Activated CD4-positive, alpha-beta memory T cell treated with anti-CD3 and anti-CD28 coated beads for 36 hours (primary cell): ENCODE results near the gene EYS. TPM values are rescaled to one million over a fixed set of nuclear protein-coding genes. Genes with fewer than 3 reads are reported as not detected.
"Not testable (repeated sequence)": the region's sequence is repeated elsewhere in the genome, so short reads cannot be mapped to it uniquely, and the experiment has no call there.

Experiments used
- CTCF ChIA-PET: fragments of 350-600 bp; sonication (Branson Sonifier 250); formaldehyde crosslinking; loops from one replicate; lab custom pipeline; 2021; ENCODE audit warnings: antibody characterized with exemption, inconsistent platforms; lab: Charles Lee
- POLR2A ChIA-PET: fragments of 350-600 bp; sonication (Branson Sonifier 250); formaldehyde crosslinking; loops from one replicate; lab custom pipeline; 2021; ENCODE audit warnings: antibody characterized with exemption; lab: Charles Lee
- DNase-seq: peaks from one replicate; pipeline ENCODE4 v3.0.0-alpha.2; 2020
- H3K27ac Mint-ChIP-seq: one replicate; pipeline ENCODE4 v1.8.0; 2021; ENCODE audit warnings: mixed read lengths
- H3K27me3 Mint-ChIP-seq: one replicate; pipeline ENCODE4 v1.8.0; 2021; ENCODE audit warnings: mixed read lengths
- H3K36me3 Mint-ChIP-seq: one replicate; pipeline ENCODE4 v1.8.0; 2021; ENCODE audit warnings: mixed read lengths
- H3K4me1 Mint-ChIP-seq: one replicate; pipeline ENCODE4 v1.8.0; 2021; ENCODE audit warnings: low read depth, mixed read lengths
- H3K4me3 Mint-ChIP-seq: one replicate; pipeline ENCODE4 v1.8.0; 2021; ENCODE audit warnings: mild to moderate bottlenecking, mixed read lengths
- H3K9me3 Mint-ChIP-seq: one replicate; pipeline ENCODE4 v1.8.0; 2021; ENCODE audit warnings: mixed read lengths
- intact Hi-C: fragments of 100-400 bp; cut with micrococcal nuclease; formaldehyde crosslinking; loops from one replicate; pipeline ENCODE4 v1.15.1; 2023
- total RNA-seq, 2 experiments: library from RNA; stranded (reverse); gene quantifications; one replicate each; pipeline ENCODE4 v1.2.3, GENCODE V29; 2021

Gene EYS
- total RNA-seq, 2 experiments from 2014 or later, result not detected

GRCh38 chr6:64486578-64487351 lies 1220.3 kb downstream of the EYS start:
- Mint-ChIP-seq H3K36me3 (no peaks in the 10 kb centered on the region), H3K27me3 (no peaks in the 10 kb centered on the region), H3K4me1 (no peaks in the 10 kb centered on the region), H3K27ac (no peak overlapping the region), H3K9me3 (no peaks in the 10 kb centered on the region), H3K4me3 (no peak overlapping the region)
- POLR2A ChIA-PET, result no interaction called here
- no peak for DNase-seq
- CTCF ChIA-PET, result no interaction called here
- intact Hi-C loops, result no loop called here

GRCh38 chr6:64483956-64484499 lies 1223.0 kb downstream of the EYS start:
- Mint-ChIP-seq H3K36me3 (no peaks in the 10 kb centered on the region), H3K9me3 (peaks cover 3% of the 10 kb centered on the region), H3K27me3 (no peaks in the 10 kb centered on the region), H3K4me1 (no peaks in the 10 kb centered on the region), H3K4me3 (no peak overlapping the region), H3K27ac (no peak overlapping the region)
- no peak for DNase-seq
- POLR2A ChIA-PET, result no interaction called here
- intact Hi-C loops, result no loop called here
- CTCF ChIA-PET, result no interaction called here

- ChIA-PET POLR2A (no interaction called here), CTCF (no interaction called here)
- H3K27ac Mint-ChIP-seq, result no peak overlapping the region
- no peak overlapping the region for H3K4me3 Mint-ChIP-seq
- DNase-seq, result no peak
- intact Hi-C loops, result no loop called here
- H3K27me3 Mint-ChIP-seq, result no peaks in the 10 kb centered on the region
- H3K9me3 Mint-ChIP-seq, result peaks cover 3% of the 10 kb centered on the region
- H3K36me3 Mint-ChIP-seq, result no peaks in the 10 kb centered on the region
- no peaks in the 10 kb centered on the region for H3K4me1 Mint-ChIP-seq
These were observed 1224.4 kb downstream of the EYS start for GRCh38 chr6:64482631-64483030.

- Mint-ChIP-seq H3K9me3 (peaks cover 9% of the 10 kb centered on the region), H3K36me3 (no peaks in the 10 kb centered on the region), H3K4me1 (no peaks in the 10 kb centered on the region), H3K27me3 (no peaks in the 10 kb centered on the region), H3K27ac (no peak overlapping the region), H3K4me3 (no peak overlapping the region)
- ChIA-PET CTCF (no interaction called here), POLR2A (no interaction called here)
- intact Hi-C loops, result no loop called here
- DNase-seq, result no peak
These were observed 1227.9 kb downstream of the EYS start for GRCh38 chr6:64479134-64479533.

- no peak for DNase-seq
- CTCF ChIA-PET, result no interaction called here
- Mint-ChIP-seq H3K36me3 (no peaks in the 10 kb centered on the region), H3K27ac (no peak overlapping the region), H3K27me3 (no peaks in the 10 kb centered on the region), H3K4me1 (no peaks in the 10 kb centered on the region), H3K9me3 (peaks cover 9% of the 10 kb centered on the region), H3K4me3 (no peak overlapping the region)
- intact Hi-C loops, result no loop called here
- POLR2A ChIA-PET, result no interaction called here
These were observed 1229.6 kb downstream of the EYS start for GRCh38 chr6:64477391-64477790.

GRCh38 chr6:64476935-64477334 lies 1230.1 kb downstream of the EYS start:
- no peaks in the 10 kb centered on the region for H3K36me3 Mint-ChIP-seq
- DNase-seq, result no peak
- H3K27me3 Mint-ChIP-seq, result no peaks in the 10 kb centered on the region
- H3K27ac Mint-ChIP-seq, result no peak overlapping the region
- ChIA-PET CTCF (no interaction called here), POLR2A (no interaction called here)
- H3K9me3 Mint-ChIP-seq, result peaks cover 11% of the 10 kb centered on the region
- intact Hi-C loops, result no loop called here
- no peak overlapping the region for H3K4me3 Mint-ChIP-seq
- H3K4me1 Mint-ChIP-seq, result no peaks in the 10 kb centered on the region

GRCh38 chr6:64469405-64469804 lies 1237.6 kb downstream of the EYS start:
- H3K4me3 Mint-ChIP-seq, H3K36me3 Mint-ChIP-seq, POLR2A ChIA-PET, H3K4me1 Mint-ChIP-seq, H3K27ac Mint-ChIP-seq, CTCF ChIA-PET, intact Hi-C loops, H3K27me3 Mint-ChIP-seq, DNase-seq: not testable (repeated sequence)
- H3K9me3 Mint-ChIP-seq, result peaks cover 39% of the 10 kb centered on the region

- peaks cover 42% of the 10 kb centered on the region for H3K9me3 Mint-ChIP-seq
- no peak for DNase-seq
- no peak overlapping the region for H3K27ac Mint-ChIP-seq
- no peaks in the 10 kb centered on the region for H3K4me1 Mint-ChIP-seq
- intact Hi-C loops, result no loop called here
- H3K4me3 Mint-ChIP-seq, result no peak overlapping the region
- no peaks in the 10 kb centered on the region for H3K27me3 Mint-ChIP-seq
- ChIA-PET CTCF (no interaction called here), POLR2A (no interaction called here)
- H3K36me3 Mint-ChIP-seq, result no peaks in the 10 kb centered on the region
These were observed 1239.4 kb downstream of the EYS start for GRCh38 chr6:64467656-64468055.

- Mint-ChIP-seq H3K4me1 (no peaks in the 10 kb centered on the region), H3K4me3 (no peak overlapping the region), H3K9me3 (peaks cover 2% of the 10 kb centered on the region), H3K36me3 (no peaks in the 10 kb centered on the region), H3K27ac (no peak overlapping the region), H3K27me3 (no peaks in the 10 kb centered on the region)
- ChIA-PET POLR2A (no interaction called here), CTCF (no interaction called here)
- DNase-seq, result no peak
- intact Hi-C loops, result no loop called here
These were observed 1247.5 kb downstream of the EYS start for GRCh38 chr6:64459411-64459944.

- H3K4me1 Mint-ChIP-seq, POLR2A ChIA-PET, H3K27ac Mint-ChIP-seq, intact Hi-C loops, DNase-seq, H3K27me3 Mint-ChIP-seq, H3K4me3 Mint-ChIP-seq, H3K36me3 Mint-ChIP-seq, CTCF ChIA-PET: not testable (repeated sequence)
- H3K9me3 Mint-ChIP-seq, result peaks cover 12% of the 10 kb centered on the region
These were observed 1258.9 kb downstream of the EYS start for GRCh38 chr6:64448101-64448500.

- Mint-ChIP-seq H3K4me3 (no peak overlapping the region), H3K27me3 (no peaks in the 10 kb centered on the region), H3K27ac (no peak overlapping the region), H3K36me3 (no peaks in the 10 kb centered on the region), H3K9me3 (peaks cover 24% of the 10 kb centered on the region), H3K4me1 (no peaks in the 10 kb centered on the region)
- CTCF ChIA-PET, result no interaction called here
- no peak for DNase-seq
- POLR2A ChIA-PET, result no interaction called here
- intact Hi-C loops, result no loop called here
These were observed 1262.0 kb downstream of the EYS start for GRCh38 chr6:64445038-64445437.

GRCh38 chr6:64439274-64439673 lies 1267.8 kb downstream of the EYS start:
- no peak overlapping the region for H3K4me3 Mint-ChIP-seq

GRCh38 chr6:64437996-64438395 lies 1269.0 kb downstream of the EYS start:
- H3K9me3 Mint-ChIP-seq, result peaks cover 17% of the 10 kb centered on the region

More at GRCh38 chr6:64439274-64439673, 1267.8 kb downstream of the EYS start:
- Mint-ChIP-seq H3K4me1 (no peaks in the 10 kb centered on the region), H3K27me3 (no peaks in the 10 kb centered on the region), H3K27ac (no peak overlapping the region), H3K9me3 (peaks cover 16% of the 10 kb centered on the region), H3K36me3 (no peaks in the 10 kb centered on the region)
- ChIA-PET CTCF (no interaction called here), POLR2A (no interaction called here)
- DNase-seq, result no peak
- intact Hi-C loops, result no loop called here

More at GRCh38 chr6:64437996-64438395, 1269.0 kb downstream of the EYS start:
- no peak for DNase-seq
- Mint-ChIP-seq H3K27me3 (no peaks in the 10 kb centered on the region), H3K4me3 (no peak overlapping the region), H3K36me3 (no peaks in the 10 kb centered on the region), H3K27ac (no peak overlapping the region), H3K4me1 (no peaks in the 10 kb centered on the region)
- CTCF ChIA-PET, result no interaction called here
- intact Hi-C loops, result no loop called here
- POLR2A ChIA-PET, result no interaction called here
